ENCODE data around the gene IL36G. TPM values are rescaled to one million over a fixed set of nuclear protein-coding genes. Genes with fewer than 3 reads are reported as not detected.

IL36G gene
- total RNA-seq, 1 experiment from 2014 or later = not detected

- H3K4me3 Mint-ChIP-seq (ENCODE audit: unreplicated experiment) = no peak within 1 kb of the TSS
- BruUV-seq (replicated peaks) = no TSS peak
- H3K27ac Mint-ChIP-seq (ENCODE audit: unreplicated experiment) = no peak within 1 kb of the TSS
- peaks cover 14% of the 10 kb centered on the region for H3K9me3 Mint-ChIP-seq (ENCODE audit: unreplicated experiment)
- Histone ChIP-seq H3K9me3 (peaks cover 11% of the 10 kb centered on the region), H3K4me1 (no peaks in the 10 kb centered on the region), H3K4me3 (ENCODE audit: low read depth, low read length) (no peak within 1 kb of the TSS), H3K27me3 (replicated peaks; ENCODE audit: control insufficient read depth, insufficient read depth, low read length) (no peaks in the 10 kb centered on the region), H3K36me3 (ENCODE audit: control insufficient read depth, insufficient read depth, low read length) (no peaks in the 10 kb centered on the region)
- DNase-seq = no peak
- no peaks in the 10 kb centered on the region for H3K4me1 Mint-ChIP-seq (ENCODE audit: low read depth, unreplicated experiment)
- TF ChIP-seq CTCF (IDR thresholded peaks at IDR 0.05; ENCODE audit: insufficient read depth in 1 of 2, low read depth in 1 of 2, low read length in 1 of 2, severe bottlenecking in 1 of 2, unreplicated experiment in 1 of 2) = no peak
- CTCF ChIA-PET = no interaction called here
- intact Hi-C loops (cut with micrococcal nuclease; ENCODE audit: unreplicated experiment) = no loop called here
- POLR2A ChIA-PET = no interaction called here
- H3K36me3 Mint-ChIP-seq (ENCODE audit: insufficient read depth, unreplicated experiment) = no peaks in the 10 kb centered on the region
- peaks cover 6% of the 10 kb centered on the region for H3K27me3 Mint-ChIP-seq (ENCODE audit: insufficient read depth, unreplicated experiment)
These were observed 27.3 kb downstream of the IL36G start, which contains the start of gene IL36A for GRCh38 chr2:113005030-113005509. TSS of gene IL36A (plus strand) at chr2:113005459. CDS start at chr2:113005872, 413 bp downstream.

GRCh38 chr2:113007250-113007649, 29.4 kb downstream of the IL36G start:
- Mint-ChIP-seq H3K36me3 (ENCODE audit: insufficient read depth, unreplicated experiment) (no peaks in the 10 kb centered on the region), H3K4me1 (ENCODE audit: low read depth, unreplicated experiment) (no peaks in the 10 kb centered on the region), H3K27ac (ENCODE audit: unreplicated experiment) (no peak overlapping the region), H3K4me3 (ENCODE audit: unreplicated experiment) (no peak overlapping the region), H3K27me3 (ENCODE audit: insufficient read depth, unreplicated experiment) (peaks cover 15% of the 10 kb centered on the region), H3K9me3 (ENCODE audit: unreplicated experiment) (no peaks in the 10 kb centered on the region)
- no peaks in the 10 kb centered on the region for H3K4me1 ChIP-seq
- BruUV-seq (replicated peaks) = no TSS peak
- ChIA-PET POLR2A (no interaction called here), CTCF (no interaction called here)
- H3K4me3 ChIP-seq (ENCODE audit: low read depth, low read length) = no peak overlapping the region
- no peaks in the 10 kb centered on the region for H3K27me3 ChIP-seq (replicated peaks; ENCODE audit: control insufficient read depth, insufficient read depth, low read length)
- no peaks in the 10 kb centered on the region for H3K36me3 ChIP-seq (ENCODE audit: control insufficient read depth, insufficient read depth, low read length)
- no peaks in the 10 kb centered on the region for H3K9me3 ChIP-seq
- TF ChIP-seq CTCF (IDR thresholded peaks at IDR 0.05; ENCODE audit: insufficient read depth in 1 of 2, low read depth in 1 of 2, low read length in 1 of 2, severe bottlenecking in 1 of 2, unreplicated experiment in 1 of 2) = no peak
- no peak for DNase-seq
- intact Hi-C loops (cut with micrococcal nuclease; ENCODE audit: unreplicated experiment) = no loop called here

- H3K4me3 Mint-ChIP-seq (ENCODE audit: unreplicated experiment) = no peak overlapping the region
- no peaks in the 10 kb centered on the region for H3K4me1 ChIP-seq
- H3K36me3 ChIP-seq (ENCODE audit: control insufficient read depth, insufficient read depth, low read length) = no peaks in the 10 kb centered on the region
- no peaks in the 10 kb centered on the region for H3K27me3 ChIP-seq (replicated peaks; ENCODE audit: control insufficient read depth, insufficient read depth, low read length)
- intact Hi-C loops (cut with micrococcal nuclease; ENCODE audit: unreplicated experiment) = no loop called here
- no peaks in the 10 kb centered on the region for H3K4me1 Mint-ChIP-seq (ENCODE audit: low read depth, unreplicated experiment)
- peaks cover 15% of the 10 kb centered on the region for H3K27me3 Mint-ChIP-seq (ENCODE audit: insufficient read depth, unreplicated experiment)
- no peaks in the 10 kb centered on the region for H3K36me3 Mint-ChIP-seq (ENCODE audit: insufficient read depth, unreplicated experiment)
- CTCF ChIA-PET = no interaction called here
- no peak for DNase-seq
- no peaks in the 10 kb centered on the region for H3K9me3 ChIP-seq
- no peak for TF ChIP-seq CTCF (IDR thresholded peaks at IDR 0.05; ENCODE audit: insufficient read depth in 1 of 2, low read depth in 1 of 2, low read length in 1 of 2, severe bottlenecking in 1 of 2, unreplicated experiment in 1 of 2)
- H3K4me3 ChIP-seq (ENCODE audit: low read depth, low read length) = no peak overlapping the region
- no peak overlapping the region for H3K27ac Mint-ChIP-seq (ENCODE audit: unreplicated experiment)
- POLR2A ChIA-PET = no interaction called here
- BruUV-seq (replicated peaks) = no TSS peak
- H3K9me3 Mint-ChIP-seq (ENCODE audit: unreplicated experiment) = no peaks in the 10 kb centered on the region
These were observed 31.8 kb downstream of the IL36G start for GRCh38 chr2:113009622-113010021.

Measured in Caco-2 (cell line).